GM12878 (cell line): ENCODE data around the gene COPS8. TPM values are rescaled to one million over a fixed set of nuclear protein-coding genes. Genes with fewer than 3 reads are reported as not detected.

Experiments
- ATAC-seq: fragments of 200-7000 bp; cut with Tn5 transposase; 3 replicates; pipeline ENCODE4 v1.9.1; 2020; ENCODE audit warnings: mild to moderate bottlenecking, moderate library complexity
- BruUV-seq: library from RNA; stranded (reverse); fragments of 400-500 nt; replicated peaks from 2 replicates; lab custom pipeline; 2021; lab: Mats Ljungman, UMichigan
- CTCF ChIA-PET: fragments of 300-600 bp; sonication (Branson Sonifier 250); formaldehyde crosslinking; extraction: SDS; loops from one replicate; lab custom pipeline; 2021; ENCODE audit warnings: inconsistent platforms; lab: Yijun Ruan, JAX
- POLR2A ChIA-PET: fragments of 350-600 bp; formaldehyde crosslinking; extraction: SDS; loops from one replicate; lab custom pipeline; 2021; ENCODE audit warnings: inconsistent platforms; lab: Charles Lee
- RAD21 ChIA-PET: fragments of 300-600 bp; sonication (Branson Sonifier 250); formaldehyde crosslinking; loops from one replicate; lab custom pipeline; 2023; ENCODE audit warnings: antibody characterized with exemption; ENCODE audit not compliant: unreplicated experiment; lab: Charles Lee
- SMC1A ChIA-PET: fragments of 300-600 bp; sonication (Branson Sonifier 250); formaldehyde crosslinking; loops from one replicate; lab custom pipeline; 2023; ENCODE audit not compliant: unreplicated experiment, uncharacterized antibody; lab: Charles Lee
- DNase-seq: peaks from one replicate; pipeline ENCODE4 v3.0.0-alpha.2; 2011; ENCODE audit warnings: low read depth, low spot score
- FAIRE-seq: peaks from 3 replicates; lab custom pipeline; 2011; peaks lifted over from hg19 to GRCh38; lab: Jason Lieb, UNC
- H2AFZ ChIP-seq: 2 replicates; pipeline ENCODE4 v1.6.0; 2011; ENCODE audit warnings: low read depth, low read length, control low read depth; ENCODE audit not compliant: control insufficient read depth
- H3K27ac ChIP-seq: 2 replicates; pipeline ENCODE4 v1.5.1; 2011; ENCODE audit warnings: control low read depth; ENCODE audit not compliant: control insufficient read depth, insufficient read depth
- H3K27me3 ChIP-seq, 2 experiments: replicated peaks in 1 of 2; 2 replicates each; pipeline versions ENCODE4 v1.6.0 to v1.6.1; 2011; ENCODE audit warnings: low read length in 1 of 2; ENCODE audit not compliant: control insufficient read depth in 2 of 2, insufficient read depth in 2 of 2
- H3K36me3 ChIP-seq, 2 experiments: 2 replicates each; pipeline ENCODE4 v1.5.1; 2011; ENCODE audit warnings: low read length in 1 of 2; ENCODE audit not compliant: control insufficient read depth in 2 of 2, insufficient read depth in 2 of 2
- H3K4me1 ChIP-seq: 2 replicates; pipeline ENCODE4 v1.6.1; 2011; ENCODE audit warnings: mild to moderate bottlenecking, low read length, moderate library complexity, mixed read lengths; ENCODE audit not compliant: control insufficient read depth, insufficient read depth
- H3K4me2 ChIP-seq: 2 replicates; pipeline ENCODE4 v1.6.0; 2011; ENCODE audit warnings: control low read depth; ENCODE audit not compliant: control insufficient read depth, insufficient read depth
- H3K4me3 ChIP-seq: fragments of 200-600 bp; sonication (generic); 2 replicates; pipeline ENCODE4 v1.5.1; 2016
- H3K79me2 ChIP-seq: 2 replicates; pipeline ENCODE4 v1.6.0; 2011; ENCODE audit warnings: low read length; ENCODE audit not compliant: control insufficient read depth, insufficient read depth
- H3K9ac ChIP-seq: 2 replicates; pipeline ENCODE4 v1.8.0; 2011; ENCODE audit warnings: low read length, control low read depth, mixed read lengths; ENCODE audit not compliant: control insufficient read depth, insufficient read depth
- H3K9me3 ChIP-seq: replicated peaks from 3 replicates; pipeline ENCODE4 v1.5.1; 2011; ENCODE audit warnings: mild to moderate bottlenecking, low read length; ENCODE audit not compliant: control insufficient read depth, insufficient read depth
- H4K20me1 ChIP-seq: 2 replicates; pipeline ENCODE4 v1.6.0; 2011; ENCODE audit not compliant: control insufficient read depth, insufficient read depth
- ASH2L ChIP-seq: fragments of 300-600, 200-600 bp; sonication (generic); IDR thresholded peaks from 2 replicates; pipeline ENCODE4 v1.6.1; 2017; ENCODE audit warnings: low read depth, mild to moderate bottlenecking, borderline replicate concordance
- BRCA1 ChIP-seq: IDR thresholded peaks from 2 replicates; pipeline ENCODE4 v1.6.1; 2011; ENCODE audit warnings: low read depth, low read length, improper control_type of control experiment
- HDAC6 ChIP-seq: fragments of 200-600 bp; sonication (generic); IDR thresholded peaks from one replicate; pipeline ENCODE4 v1.8.0; 2017; ENCODE audit warnings: antibody characterized with exemption; ENCODE audit not compliant: unreplicated experiment
- KLF5 ChIP-seq: fragments of 450-650 bp; IDR thresholded peaks from 2 replicates; pipeline ENCODE4 v1.6.1; 2014; ENCODE audit warnings: mild to moderate bottlenecking; ENCODE audit not compliant: partially characterized antibody
- MEF2A ChIP-seq: IDR thresholded peaks from 2 replicates; pipeline ENCODE4 v1.6.1; 2011; ENCODE audit warnings: low read depth, mild to moderate bottlenecking, low read length, moderate library complexity; ENCODE audit not compliant: insufficient read depth
- NR2F1 ChIP-seq: fragments of 450-650 bp; conservative IDR thresholded peaks from 2 replicates; pipeline ENCODE4 v1.6.1; 2017; ENCODE audit warnings: mild to moderate bottlenecking
- PKNOX1 ChIP-seq: fragments of 450-650 bp; IDR thresholded peaks from 2 replicates; pipeline ENCODE4 v1.6.1; 2016; ENCODE audit warnings: mild to moderate bottlenecking
- SMAD5 ChIP-seq: IDR thresholded peaks from 2 replicates; pipeline ENCODE4 v1.6.1; 2016; ENCODE audit warnings: antibody characterized with exemption, low read depth
- SPI1 ChIP-seq: IDR thresholded peaks from 2 replicates; pipeline ENCODE4 v1.6.1; 2011; ENCODE audit warnings: low read depth, mild to moderate bottlenecking, low read length, moderate library complexity, borderline replicate concordance; ENCODE audit not compliant: insufficient read depth
- WRNIP1 ChIP-seq: IDR thresholded peaks from 2 replicates; pipeline ENCODE4 v1.6.1; 2011; ENCODE audit warnings: low read depth, low read length, improper control_type of control experiment, borderline replicate concordance
- ZBED1 ChIP-seq: IDR thresholded peaks from 2 replicates; pipeline ENCODE4 v1.6.1; 2016; ENCODE audit warnings: borderline replicate concordance
- ZZZ3 ChIP-seq: IDR thresholded peaks from 2 replicates; pipeline ENCODE4 v1.6.1; 2011; ENCODE audit warnings: low read depth; ENCODE audit not compliant: control insufficient read depth, insufficient read length
- WGBS: methylation state at CpG from one replicate; pipeline ENCODE4 v1.1.6; 2016; ENCODE audit warnings: low lambda C conversion rate; ENCODE audit not compliant: insufficient replicate concordance, insufficient coverage; ENCODE audit errors: missing lambda C conversion rate; 5-methylcytosine and 5-hydroxymethylcytosine counted together
- in situ Hi-C: fragments of 300-500 bp; cut with MboI; formaldehyde crosslinking; loops from 9 replicates; pipeline ENCODE4 v1.14.3; 2018; ENCODE audit warnings: mixed read lengths
- intact Hi-C: fragments of 100-400 bp; cut with micrococcal nuclease; formaldehyde crosslinking; loops from one replicate; pipeline ENCODE4 v1.14.2; 2022; ENCODE audit not compliant: unreplicated experiment
- polyA plus RNA-seq, 11 experiments: library from polyadenylated mRNA; depleted of rRNA in 4 of 11; unstranded in 6 of 11; stranded (reverse) in 5 of 11; fragments of >200 nt; fragmentation: Nextera tagmentation in 4 of 11; fragmentation: Illumina TruSeq in 1 of 11; extraction: Ambion mirVana in 4 of 11; extraction: Trizol in 1 of 11; gene quantifications; 1 replicate in 1 of 11; 2 replicates in 10 of 11; pipeline versions ENCODE4 v1.2.1 to v1.2.3, GENCODE V29; 2011 to 2016; ENCODE audit warnings: inconsistent platforms in 2 of 11, missing spikeins in 2 of 11, low read depth in 1 of 11
- total RNA-seq, 4 experiments: library from RNA; depleted of rRNA in 3 of 4; stranded (reverse); fragments of >200 nt in 3 of 4; fragmentation: Illumina TruSeq in 1 of 4; extraction: Trizol in 1 of 4; gene quantifications; 2 replicates each; pipeline versions ENCODE4 v1.2.1 to v1.2.3, GENCODE V29; 2013 to 2021
- TF ChIP-seq, protein P1 (sequence below): IDR thresholded peaks from 2 replicates; pipeline ENCODE4 v1.6.1; 2012; ENCODE audit warnings: mild to moderate bottlenecking, low read depth, low read length

Gene COPS8
- total and polyA plus RNA-seq, 10 of the 15 experiments (the other 5 are each of a cell fraction or from before 2014, with no cell fraction given) = 44.0 to 134 (median 107) TPM

- ATAC-seq = no peak
- WGBS = 59% methylated on average over 2 of the region's 2 CpGs
- H3K79me2 ChIP-seq = no peaks in the 10 kb centered on the region
- H4K20me1 ChIP-seq = no peaks in the 10 kb centered on the region
- no peak for DNase-seq
- H3K4me1 ChIP-seq = peaks cover 10% of the 10 kb centered on the region
- no peaks in the 10 kb centered on the region for H3K9me3 ChIP-seq
- no TSS peak for BruUV-seq
- TF ChIP-seq ASH2L = no peak
- TF ChIP-seq SPI1 = peak; percentile 57
- no peak for TF ChIP-seq MEF2A
- no peaks in the 10 kb centered on the region; a peak in 1 of 4 replicates for H3K27me3 ChIP-seq
- H3K9ac ChIP-seq = no peak overlapping the region
- SMC1A ChIA-PET = interaction anchor here (0.7 to 1.1 kb wide), 2 partner anchors 9 to 494 kb away, joined by 3 read pairs; no protein-coding TSS in a partner anchor
- H3K36me3 ChIP-seq = no peaks in the 10 kb centered on the region
- FAIRE-seq = no peak
- no peak overlapping the region for H3K4me2 ChIP-seq
- intact Hi-C loops = no loop called here
- in situ Hi-C loops = no loop called here
- no peak overlapping the region for H3K4me3 ChIP-seq
- POLR2A ChIA-PET = no interaction called here
- no peak overlapping the region for H2AFZ ChIP-seq
- RAD21 ChIA-PET = no interaction called here
- H3K27ac ChIP-seq = no peak overlapping the region
- CTCF ChIA-PET = interaction anchor here (0.7 kb wide), 1 partner anchor 46 kb away, joined by 3 read pairs; no protein-coding TSS in a partner anchor
Observed at GRCh38 chr2:237065071-237065377, 20.7 kb upstream of the COPS8 start.

DNA sequence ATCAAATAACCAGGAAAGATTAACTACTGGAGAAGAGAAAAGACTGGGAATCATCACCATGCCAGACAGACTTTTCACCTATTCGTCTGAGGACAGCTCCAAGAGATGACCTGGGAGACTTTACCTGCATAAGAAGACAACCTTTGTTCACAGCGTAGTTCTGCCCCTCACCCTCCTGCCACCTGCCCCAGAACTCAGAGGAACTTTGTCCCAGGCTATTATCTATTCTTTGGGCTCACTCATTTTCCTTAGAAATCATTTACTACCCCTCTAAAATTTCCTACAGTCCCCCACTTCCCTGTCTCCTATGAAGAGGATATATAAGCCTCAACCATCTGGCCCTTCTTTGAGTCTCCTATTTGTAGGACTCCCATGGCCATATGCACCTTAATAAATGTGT, 19.3 kb upstream of the COPS8 start:
- Histone ChIP-seq H4K20me1 (no peaks in the 10 kb centered on the region), H3K4me2 (no peak overlapping the region), H3K4me1 (no peaks in the 10 kb centered on the region), H3K9me3 (no peaks in the 10 kb centered on the region), H3K79me2 (no peaks in the 10 kb centered on the region), H3K4me3 (no peak overlapping the region), H3K36me3 (no peaks in the 10 kb centered on the region), H3K27me3 (no peaks in the 10 kb centered on the region; a peak in 1 of 4 replicates), H3K9ac (no peak overlapping the region), H2AFZ (no peak overlapping the region), H3K27ac (no peak overlapping the region)
- 69% methylated on average over 2 of the region's 2 CpGs for WGBS
- ATAC-seq = no peak
- intact Hi-C loops = no loop called here
- ChIA-PET RAD21 (no interaction called here), CTCF (interaction anchor here (2.2 kb wide), 1 partner anchor 1287 kb away, joined by 6 read pairs; no protein-coding TSS in a partner anchor), SMC1A (no interaction called here), POLR2A (no interaction called here)
- no peak for FAIRE-seq
- in situ Hi-C loops = no loop called here
- DNase-seq = no peak
- no TSS peak for BruUV-seq
- no peak for TF ChIP-seq SMAD5
- TF ChIP-seq PKNOX1 = no peak
- TF ChIP-seq, protein P1, sequence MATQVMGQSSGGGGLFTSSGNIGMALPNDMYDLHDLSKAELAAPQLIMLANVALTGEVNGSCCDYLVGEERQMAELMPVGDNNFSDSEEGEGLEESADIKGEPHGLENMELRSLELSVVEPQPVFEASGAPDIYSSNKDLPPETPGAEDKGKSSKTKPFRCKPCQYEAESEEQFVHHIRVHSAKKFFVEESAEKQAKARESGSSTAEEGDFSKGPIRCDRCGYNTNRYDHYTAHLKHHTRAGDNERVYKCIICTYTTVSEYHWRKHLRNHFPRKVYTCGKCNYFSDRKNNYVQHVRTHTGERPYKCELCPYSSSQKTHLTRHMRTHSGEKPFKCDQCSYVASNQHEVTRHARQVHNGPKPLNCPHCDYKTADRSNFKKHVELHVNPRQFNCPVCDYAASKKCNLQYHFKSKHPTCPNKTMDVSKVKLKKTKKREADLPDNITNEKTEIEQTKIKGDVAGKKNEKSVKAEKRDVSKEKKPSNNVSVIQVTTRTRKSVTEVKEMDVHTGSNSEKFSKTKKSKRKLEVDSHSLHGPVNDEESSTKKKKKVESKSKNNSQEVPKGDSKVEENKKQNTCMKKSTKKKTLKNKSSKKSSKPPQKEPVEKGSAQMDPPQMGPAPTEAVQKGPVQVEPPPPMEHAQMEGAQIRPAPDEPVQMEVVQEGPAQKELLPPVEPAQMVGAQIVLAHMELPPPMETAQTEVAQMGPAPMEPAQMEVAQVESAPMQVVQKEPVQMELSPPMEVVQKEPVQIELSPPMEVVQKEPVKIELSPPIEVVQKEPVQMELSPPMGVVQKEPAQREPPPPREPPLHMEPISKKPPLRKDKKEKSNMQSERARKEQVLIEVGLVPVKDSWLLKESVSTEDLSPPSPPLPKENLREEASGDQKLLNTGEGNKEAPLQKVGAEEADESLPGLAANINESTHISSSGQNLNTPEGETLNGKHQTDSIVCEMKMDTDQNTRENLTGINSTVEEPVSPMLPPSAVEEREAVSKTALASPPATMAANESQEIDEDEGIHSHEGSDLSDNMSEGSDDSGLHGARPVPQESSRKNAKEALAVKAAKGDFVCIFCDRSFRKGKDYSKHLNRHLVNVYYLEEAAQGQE = no peak
- TF ChIP-seq WRNIP1 = no peak
- TF ChIP-seq NR2F1 = no peak
- no peak for TF ChIP-seq HDAC6
- no peak for TF ChIP-seq ZBED1
- no peak for TF ChIP-seq ZZZ3
- no peak for TF ChIP-seq BRCA1
- TF ChIP-seq KLF5 = no peak
